Retina (tissue), 1 donor: ENCODE measurements around the gene WDR73.

Source experiments
- DNase-seq: peaks from one replicate; pipeline ENCODE4 v3.0.0-alpha.2; 2016

WDR73 gene

DNA sequence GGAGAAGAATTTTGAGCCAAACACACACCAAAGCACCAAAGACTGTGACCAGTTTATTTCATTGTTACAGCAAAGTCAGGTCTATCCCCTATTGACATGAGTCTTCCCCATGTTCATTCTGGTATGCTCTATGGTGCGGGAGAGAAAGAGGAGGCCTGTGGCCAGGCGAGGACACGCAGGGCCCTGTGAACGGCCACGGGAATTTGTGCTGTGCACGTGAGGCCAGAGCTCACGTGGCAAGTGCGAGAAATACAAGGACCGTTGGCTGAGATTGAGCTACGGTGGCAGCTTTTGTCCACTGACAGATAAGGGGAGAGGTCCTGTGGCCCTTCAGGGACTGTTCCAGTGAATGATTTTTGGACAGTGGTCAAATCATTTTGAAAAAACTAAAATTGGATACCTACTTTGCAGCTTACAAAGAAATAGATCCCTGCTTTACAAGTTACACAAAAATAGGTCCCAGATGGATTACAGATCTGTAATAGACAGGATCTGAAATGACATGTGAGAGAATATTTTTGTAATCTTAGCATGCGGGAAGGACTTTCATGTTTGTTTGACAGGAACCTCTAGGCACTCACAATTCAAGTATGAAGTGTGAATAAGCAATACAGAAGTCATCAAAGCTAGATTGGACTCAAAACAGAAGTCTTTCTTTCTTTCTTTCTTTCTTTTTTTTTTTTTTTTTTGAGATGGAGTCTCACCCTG, 44.1 kb downstream of the WDR73 start:
- no peak for DNase-seq

DNA sequence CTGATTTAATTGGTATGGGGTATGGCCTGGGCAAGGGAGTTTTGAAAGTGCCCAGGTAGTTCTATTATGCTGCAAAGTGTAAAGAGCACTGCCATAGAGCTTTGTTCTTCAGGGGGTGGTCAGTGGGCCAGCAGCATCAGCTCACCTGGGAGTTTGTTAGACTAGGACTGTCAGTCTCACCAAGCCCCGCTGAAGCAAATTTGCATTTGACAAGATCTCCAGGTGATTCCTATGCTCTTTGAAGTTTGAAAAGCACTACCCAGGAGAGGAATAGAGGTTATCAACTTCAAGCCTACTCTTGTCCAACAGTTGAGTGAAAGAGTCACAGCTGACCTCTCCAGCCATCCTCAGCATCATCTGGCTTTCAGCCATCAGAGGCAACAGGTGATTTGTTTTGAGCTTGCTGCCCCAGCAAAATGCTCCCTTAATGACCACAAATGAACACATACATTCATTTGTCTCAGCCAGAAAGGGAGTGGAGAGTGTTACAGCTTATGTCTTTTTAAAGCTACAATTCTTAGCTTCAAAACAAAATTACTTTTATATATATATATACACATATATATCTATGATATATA, 45.3 kb downstream of the WDR73 start:
- no peak for DNase-seq

DNA sequence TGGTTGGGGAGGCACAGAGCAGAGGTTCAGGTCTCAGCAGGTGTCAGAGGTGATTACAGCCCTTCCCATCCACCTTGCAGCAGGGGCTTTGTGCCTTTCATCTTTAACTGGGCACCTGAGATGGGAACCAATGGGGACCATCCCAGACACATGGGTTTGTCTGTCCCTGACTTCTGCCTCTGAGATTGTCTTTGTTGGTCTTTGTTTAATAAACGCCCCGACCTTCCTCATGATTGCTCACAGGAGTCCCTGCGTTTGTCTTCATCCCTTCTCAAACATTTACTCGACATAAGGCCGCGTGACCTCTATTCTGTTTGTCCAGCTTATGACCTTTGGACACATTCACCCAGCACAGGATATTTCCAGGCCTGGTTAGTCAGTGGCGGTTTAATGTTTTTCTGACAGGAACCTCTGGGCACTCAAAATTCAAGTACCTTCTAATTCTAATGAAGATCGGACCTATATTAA, 47.4 kb downstream of the WDR73 start:
- no peak for DNase-seq

DNA sequence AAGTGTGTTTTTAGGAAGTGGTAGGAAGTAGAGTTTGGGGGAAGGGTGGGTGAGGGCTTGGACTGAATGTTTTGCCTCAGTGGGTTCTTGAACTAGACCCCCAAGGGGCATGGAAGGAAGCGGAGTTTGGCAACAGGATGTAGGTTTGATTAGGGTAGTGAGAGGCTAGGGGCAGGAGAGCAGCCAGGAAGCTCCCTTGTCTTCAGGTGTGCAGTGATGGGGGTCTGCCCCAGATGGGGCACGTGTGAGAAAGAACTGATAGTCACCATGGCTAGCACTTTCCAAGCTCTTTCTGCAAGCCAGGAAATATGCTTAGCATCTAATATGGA, 48.6 kb downstream of the WDR73 start:
- DNase-seq, result no peak

DNA sequence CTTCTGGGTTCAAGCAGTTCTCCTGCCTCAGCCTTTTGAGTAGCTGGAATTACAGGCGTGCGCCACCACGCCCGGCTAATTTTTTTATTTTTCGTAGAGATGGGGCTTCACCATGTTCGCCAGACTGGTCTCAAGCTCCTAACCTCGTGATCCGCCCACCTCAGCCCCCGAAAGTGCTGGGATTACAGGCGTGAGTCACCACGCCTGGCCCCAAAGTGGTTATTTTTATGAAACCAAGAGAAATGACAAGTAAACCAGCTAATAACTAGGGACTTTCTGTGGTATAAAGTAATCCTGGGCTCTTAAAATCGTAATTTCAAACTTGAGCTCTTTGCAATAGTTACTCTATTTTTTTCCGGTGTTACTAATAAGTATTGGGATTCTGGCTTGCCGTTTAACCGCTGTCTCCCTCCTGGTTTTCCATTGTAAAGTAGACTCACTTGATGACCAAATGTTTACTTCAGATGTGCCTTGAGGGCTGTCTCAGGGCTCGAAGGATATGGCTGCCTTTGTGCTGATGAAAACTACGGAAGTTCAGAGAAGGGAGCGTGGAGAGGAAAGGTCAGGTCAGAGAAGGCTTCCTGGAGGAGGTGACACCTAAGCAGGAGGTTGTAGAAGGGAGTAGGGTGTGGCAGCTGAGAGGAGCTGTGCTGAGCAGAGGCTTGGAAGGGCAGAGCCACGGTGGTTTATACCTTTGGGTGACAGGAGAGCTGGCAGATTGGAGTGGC, 49.1 kb downstream of the WDR73 start:
- DNase-seq, result no peak

DNA sequence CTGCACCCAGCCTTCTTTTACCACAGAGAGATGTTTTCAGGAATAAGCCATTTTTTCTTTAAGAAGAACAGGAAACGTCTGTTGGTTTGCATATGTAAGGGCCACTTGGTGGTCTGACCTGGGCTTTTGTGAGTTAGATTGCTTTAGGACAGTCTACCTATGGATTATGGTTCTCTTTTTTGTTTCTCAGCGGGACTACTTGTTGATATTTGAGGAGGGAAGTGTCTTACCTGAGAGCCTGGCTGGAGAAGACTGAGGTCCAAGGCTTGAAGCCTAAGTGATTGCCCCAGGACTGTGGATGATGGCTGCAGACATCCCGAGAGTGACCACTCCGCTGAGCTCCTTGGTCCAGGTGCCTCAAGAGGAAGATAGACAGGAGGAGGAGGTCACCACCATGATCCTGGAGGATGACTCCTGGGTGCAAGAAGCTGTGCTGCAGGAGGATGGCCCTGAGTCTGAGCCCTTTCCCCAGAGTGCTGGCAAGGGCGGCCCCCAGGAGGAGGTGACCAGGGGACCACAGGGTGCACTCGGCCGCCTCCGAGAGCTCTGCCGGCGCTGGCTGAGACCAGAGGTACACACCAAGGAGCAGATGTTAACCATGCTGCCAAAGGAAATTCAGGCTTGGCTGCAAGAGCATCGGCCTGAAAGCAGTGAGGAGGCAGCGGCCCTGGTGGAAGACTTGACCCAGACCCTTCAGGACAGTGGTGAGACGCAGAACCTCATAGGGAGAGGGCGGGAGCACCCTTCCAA, 50.3 kb downstream of the WDR73 start:
- no peak for DNase-seq

DNA sequence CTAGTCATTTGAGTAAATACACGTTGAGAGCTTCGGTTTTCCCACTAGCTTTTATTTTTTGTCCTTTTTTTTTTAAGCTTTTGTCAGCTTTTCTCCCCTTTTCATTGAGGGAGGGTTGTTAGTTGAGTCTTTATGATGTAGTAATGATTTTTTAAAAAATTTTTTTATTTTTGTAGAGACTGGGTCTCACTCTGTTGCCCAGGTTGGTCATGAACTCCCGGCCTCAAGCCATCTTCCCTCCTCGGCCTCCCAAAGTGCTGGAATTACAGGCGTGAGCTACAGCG, 52.6 kb downstream of the WDR73 start:
- DNase-seq, result no peak

DNA sequence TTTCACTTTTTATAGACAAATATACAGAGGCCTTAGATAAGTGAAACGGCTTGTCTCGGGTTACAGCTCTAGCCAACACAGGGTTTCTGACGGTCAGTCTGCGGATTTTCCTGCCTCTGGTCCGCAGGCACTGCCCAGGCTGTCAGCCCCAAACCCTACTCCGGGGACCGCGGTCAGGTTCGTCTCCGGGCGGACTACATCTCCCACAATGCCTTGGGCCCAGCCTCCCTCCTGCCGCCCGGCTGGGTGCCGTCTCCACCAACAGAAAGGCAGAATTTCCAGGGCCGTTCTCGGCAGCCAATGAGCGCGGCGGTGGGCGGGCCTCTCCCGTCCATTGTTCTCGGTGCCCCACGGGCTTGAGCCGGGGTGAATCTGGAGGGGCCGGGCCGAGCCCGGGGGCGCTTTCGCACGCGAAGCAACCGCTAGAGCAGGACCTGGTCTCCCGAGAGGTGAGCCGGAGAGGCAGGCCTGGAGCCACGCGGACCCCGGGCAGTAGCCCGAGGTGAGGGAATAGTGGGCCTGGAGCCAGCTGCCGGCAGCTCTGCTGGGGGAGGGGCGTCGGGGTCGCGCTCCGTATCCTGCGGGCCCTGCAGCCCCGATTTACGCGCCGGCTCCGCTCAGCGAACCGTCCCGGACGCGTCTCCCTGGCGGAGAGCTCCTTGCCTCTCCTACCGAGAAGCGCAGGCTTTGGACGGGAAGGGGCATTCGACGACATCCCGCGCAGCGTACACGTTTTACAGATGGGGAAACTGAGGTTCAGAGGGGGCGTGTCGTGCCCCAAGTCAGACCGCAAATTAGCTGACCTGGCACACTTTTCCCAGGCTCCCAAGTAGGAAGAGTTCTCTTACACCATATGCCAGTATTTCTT, 53.2 kb downstream of the WDR73 start, which contains the start of gene ZSCAN2:
Gene ZSCAN2, plus strand, starts transcription at position 323 of the 868 bp plus-strand sequence. CDS start 2,919 bp downstream, outside the sequence.
- DNase-seq, result peak; percentile 98

DNA sequence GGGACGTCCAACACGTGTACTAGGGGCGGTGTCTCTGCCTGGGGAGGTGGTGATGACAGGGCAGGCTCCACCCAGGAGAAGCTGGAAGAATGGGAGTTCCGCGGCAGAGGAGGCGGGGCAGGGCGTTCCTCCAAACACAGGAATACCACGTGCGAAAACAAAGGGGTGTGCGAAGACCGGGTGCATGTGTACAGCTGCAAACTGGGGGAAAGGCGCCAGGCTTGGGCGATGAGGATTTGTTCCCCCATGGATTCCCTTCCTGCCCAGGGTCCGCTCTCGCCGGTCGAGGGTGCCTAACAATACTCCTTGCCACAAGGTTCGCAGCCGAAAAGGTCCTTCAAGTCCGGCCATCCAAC, 53.8 kb downstream of the WDR73 start:
- DNase-seq, result peak; percentile 92

DNA sequence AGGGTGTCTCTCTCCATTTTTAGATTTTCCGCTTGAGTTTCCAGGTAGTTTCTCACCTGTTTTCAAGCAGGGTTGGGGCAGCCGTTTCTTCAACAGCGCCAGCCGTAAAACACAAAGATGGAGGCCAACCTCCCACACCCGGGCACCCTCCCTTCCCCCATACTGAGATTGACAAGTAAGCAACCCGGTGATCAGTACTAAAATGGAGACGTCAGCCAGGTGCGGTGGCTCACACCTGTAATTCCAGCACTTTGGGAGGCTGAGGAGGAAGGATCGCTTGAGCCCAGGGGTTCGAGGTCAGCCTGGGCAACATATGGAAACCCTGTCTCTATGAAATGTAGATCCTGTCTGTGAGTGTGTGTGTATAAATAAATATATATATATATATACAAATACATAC, 54.2 kb downstream of the WDR73 start:
- no peak for DNase-seq

DNA sequence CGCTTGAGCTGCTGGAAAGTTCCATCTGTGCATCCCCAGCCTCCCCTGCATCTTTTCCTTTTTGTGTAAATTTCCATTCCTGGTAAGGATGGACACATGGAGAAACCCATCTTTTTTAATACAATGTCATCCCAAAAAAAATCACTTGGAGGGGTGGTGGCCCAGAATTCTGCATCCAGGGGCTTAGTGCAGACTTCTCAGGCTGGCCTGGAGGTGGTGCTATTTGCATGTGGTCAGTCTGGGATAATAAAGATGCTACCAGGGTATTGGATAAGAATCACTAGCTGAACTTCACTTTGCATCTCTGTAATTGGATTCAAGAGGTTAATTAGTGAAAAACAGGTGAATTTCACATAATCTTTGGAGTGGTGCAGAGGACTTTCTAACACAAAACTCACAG, 55.1 kb downstream of the WDR73 start:
- DNase-seq, result peak; percentile 47

DNA sequence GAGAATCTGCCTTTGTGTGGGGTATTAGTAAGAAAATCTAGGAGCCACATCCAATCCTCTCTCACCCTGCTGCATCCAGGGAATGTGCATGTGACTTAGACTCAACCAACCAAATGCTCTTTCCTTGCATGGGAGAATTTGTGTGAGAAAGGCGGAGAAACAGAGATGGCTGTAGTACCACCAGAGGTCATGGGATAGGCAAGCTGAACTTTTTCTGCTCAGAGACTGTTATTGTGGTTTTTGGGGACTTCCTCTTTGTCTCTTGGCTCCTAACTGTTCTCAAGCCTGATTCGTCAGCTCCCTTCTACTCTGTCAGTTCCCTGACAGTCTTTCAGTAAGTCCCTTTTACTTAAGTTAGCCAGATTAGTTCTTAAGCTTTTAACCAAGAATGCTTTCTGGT, 55.8 kb downstream of the WDR73 start:
- no peak for DNase-seq

DNA sequence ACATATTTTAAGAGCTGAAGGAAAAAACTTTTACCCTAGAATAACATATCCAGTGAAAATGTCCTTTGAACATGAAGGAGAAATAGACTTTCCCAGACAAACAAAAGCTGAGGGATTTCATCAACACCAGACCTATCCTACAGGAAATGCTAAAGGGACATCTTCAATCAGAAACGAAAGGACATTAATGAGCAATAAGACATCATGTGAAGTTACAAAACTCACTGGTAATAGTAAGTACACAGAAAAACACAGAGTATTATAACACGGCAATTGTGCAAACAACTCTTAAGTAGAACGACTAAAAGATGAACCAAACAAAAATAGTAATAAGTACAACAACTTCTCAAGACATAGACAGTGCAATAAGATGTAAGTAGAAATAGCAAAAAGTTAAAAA, 56.8 kb downstream of the WDR73 start:
- no peak for DNase-seq

DNA sequence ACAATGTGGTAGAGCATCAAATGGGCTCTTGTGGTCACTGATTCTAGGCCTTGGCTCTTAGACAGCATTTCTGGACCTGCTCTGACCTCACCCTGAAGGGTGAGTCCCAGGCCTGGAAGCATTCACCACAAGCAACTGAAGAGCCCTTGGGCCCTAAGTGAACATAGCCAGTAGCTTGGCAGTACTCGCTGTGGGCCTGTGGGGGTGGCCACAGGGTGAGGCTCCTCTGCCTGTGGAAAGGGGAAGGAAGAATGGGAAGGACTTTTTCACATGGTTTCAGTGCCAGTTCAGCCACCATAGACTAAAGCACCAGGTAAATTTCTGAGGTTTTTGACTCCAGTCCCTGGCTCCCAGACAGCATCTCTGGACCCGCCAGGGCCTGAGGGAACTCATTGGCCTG, 58.4 kb downstream of the WDR73 start:
- no peak for DNase-seq

DNA sequence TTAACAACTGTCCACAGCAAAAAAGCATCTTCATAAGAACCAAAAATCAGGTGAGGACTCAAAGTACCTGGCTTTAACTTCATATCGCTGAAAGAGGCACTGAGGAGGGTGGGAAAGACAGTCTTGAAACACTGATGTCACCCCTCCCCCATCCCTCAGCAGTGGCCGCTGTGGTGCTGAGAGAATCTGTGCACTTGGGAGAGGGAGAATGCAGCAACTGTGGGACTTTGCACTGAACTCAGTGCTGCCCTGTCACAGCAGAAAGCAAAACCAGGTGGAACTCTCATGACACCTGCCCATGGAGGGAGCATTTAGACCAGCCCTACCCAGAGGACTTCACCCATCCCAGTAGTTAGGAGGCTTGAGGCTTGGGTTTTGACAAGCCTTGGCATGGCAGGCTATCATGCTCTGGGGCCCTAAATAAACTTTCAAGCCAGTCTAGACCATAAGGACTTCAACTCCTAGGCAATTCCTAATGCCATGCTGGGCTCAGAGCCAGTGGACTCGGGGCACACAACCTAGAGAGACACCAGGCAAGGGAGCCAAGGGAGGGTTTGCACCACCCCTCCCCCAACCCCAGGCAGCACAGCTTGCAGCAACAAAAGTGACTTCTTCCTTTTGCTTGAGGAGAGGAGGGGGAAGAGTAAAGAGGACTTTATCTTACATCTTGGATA, 59.3 kb downstream of the WDR73 start:
- no peak for DNase-seq

DNA sequence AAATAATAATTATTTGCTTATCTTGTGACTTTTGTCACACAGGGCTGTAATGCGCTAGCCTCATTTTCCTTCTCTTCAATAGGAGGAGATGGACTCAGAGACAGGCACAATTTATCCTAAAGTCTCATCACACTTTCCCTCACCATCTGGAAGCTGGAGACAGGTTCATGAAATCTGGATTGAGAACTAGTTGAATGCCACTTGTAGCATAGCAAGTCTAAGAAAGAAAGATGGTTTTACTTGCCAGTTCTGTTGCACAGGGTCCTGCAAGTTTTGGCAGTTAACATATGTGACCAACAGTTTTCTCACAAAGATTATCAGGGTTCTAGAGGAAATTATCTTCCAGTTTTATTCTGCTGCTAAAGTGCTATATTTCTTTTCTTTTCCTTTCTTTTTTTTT, 62.3 kb downstream of the WDR73 start:
- DNase-seq, result no peak

DNA sequence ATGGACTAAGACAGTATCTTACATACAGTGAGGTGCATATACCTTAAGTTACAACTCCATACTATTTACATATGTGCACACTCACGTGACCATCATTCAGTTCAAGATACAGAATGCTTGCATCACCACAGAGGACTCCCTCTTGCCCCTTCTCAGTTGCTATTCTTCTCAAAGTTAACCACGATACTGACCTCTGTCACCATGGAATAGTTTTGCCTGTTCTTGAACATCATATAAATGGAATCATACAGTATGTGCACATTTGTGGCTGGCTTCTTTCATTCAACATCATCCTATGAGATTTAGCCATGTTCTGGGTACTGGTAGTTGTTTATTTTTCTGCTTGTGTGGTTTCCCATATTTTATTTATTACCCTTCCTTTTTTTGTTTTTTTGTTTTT, 63.7 kb downstream of the WDR73 start:
- DNase-seq, result no peak
